ENCODE measurements around the gene HAUS7.
A peak's percentile ranks its signal among the peaks of the same experiment; 100 is the strongest.
"Not testable (repeated sequence)": the region's sequence is repeated elsewhere in the genome, so short reads cannot be mapped to it uniquely, and the experiment has no call there.

The HAUS7 gene

GRCh38 chrX:153408871-153409351, 61.5 kb downstream of the HAUS7 start:
- no peak for DNase-seq (ENCODE audit: low spot score)

DNA sequence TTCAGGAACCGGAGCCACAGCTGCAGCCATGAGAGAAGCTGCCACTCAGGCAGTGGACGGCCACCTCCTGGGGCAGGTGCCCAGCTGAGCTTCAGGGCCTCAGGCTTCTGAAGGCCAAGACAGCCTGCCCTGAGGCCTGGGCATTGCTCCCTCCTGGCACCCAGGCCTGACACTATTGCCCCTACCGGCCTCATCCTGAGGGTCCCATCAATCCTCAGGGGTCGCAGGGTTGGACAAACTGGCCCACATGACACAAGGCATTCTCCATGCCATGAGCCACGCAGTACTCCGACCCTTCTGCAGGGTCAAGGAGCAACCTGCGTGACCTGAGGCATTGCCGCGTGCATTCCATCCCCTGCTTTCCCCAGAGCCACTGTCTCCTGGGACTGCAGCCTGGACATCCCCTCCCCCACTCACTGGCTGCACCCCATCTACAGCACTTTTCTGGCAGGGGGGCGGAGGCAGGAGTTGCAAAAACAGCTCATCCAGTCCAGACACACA, 62.1 kb downstream of the HAUS7 start:
- DNase-seq (ENCODE audit: low spot score): no peak

DNA sequence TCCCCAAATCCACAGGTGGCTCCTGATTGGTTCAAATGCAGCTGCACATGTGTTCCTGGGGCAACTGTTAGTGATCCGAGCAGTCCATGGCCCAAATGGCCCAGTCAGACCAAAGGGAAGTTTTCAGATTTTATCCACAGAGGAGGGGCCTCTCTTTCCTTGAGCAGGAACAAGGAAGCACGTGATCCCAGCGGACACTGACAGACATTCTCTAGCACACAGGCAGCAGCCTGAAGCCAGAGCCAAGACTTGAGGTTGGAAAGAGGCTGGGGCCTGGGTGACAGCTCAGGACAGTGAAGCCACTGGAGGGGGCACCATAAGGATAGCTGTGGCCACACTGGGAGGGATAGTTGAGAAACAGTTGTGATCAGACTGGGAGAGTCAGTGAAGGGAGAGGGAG, 62.6 kb downstream of the HAUS7 start:
- DNase-seq (ENCODE audit: low spot score): no peak

DNA sequence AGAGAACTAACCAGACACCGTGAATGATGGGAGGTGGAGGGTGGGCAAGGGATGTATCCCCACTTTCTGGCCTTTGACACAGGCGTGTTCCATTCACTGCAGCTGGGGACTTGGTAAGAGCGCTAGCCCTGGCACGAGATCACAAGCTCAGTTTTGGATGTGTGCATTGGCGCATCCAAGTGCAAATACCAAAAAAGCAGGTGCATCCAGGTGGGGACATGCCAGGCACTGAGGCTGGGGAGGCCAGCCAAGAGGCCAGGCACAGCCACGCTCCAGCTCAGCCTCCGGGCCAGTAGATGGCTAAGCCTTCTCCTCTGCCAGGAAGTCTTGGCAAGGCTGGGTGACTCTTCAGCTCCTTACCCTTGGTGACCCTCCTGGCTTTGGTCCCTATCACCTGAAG, 63.5 kb downstream of the HAUS7 start:
- no peak for DNase-seq (ENCODE audit: low spot score)

GRCh38 chrX:153406011-153406410, 64.4 kb downstream of the HAUS7 start:
- no peak for DNase-seq (ENCODE audit: low spot score)

- DNase-seq (ENCODE audit: low spot score): no peak
Measured at GRCh38 chrX:153405426-153405825, 65.0 kb downstream of the HAUS7 start.

DNA sequence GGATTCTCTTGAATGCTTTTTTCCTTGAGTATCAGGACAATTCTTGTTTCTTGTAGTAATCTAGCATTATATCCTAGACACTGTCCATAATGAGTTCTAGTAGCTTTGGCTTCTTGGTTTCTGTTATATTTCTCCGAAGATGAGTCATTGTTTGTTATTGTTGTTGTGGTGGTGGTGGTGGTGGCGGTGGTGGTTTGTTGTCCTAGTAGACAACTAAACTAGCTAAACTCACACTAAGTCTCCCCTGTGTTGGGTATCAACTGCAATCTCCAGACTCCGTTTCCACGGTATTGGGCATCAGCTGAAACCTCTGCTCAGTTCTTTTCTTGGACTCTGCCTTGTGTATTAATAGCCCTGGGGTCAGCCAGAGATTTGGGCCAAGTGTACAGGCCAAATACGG, 66.0 kb downstream of the HAUS7 start:
- DNase-seq (ENCODE audit: low spot score): not testable (repeated sequence)

- DNase-seq (ENCODE audit: low spot score): no peak
Measured at GRCh38 chrX:153401133-153401764, 69.1 kb downstream of the HAUS7 start, which contains the start of gene PNMA6E. PNMA6E (minus strand) TSS chrX:153401350; CDS start chrX:153398849, 2,501 bp downstream.

GRCh38 chrX:153400146-153401132, 69.9 kb downstream of the HAUS7 start:
- peak; percentile 79 for DNase-seq (ENCODE audit: low spot score)

- no peak for DNase-seq (ENCODE audit: low spot score)
Measured at GRCh38 chrX:153398275-153398960, 72.0 kb downstream of the HAUS7 start.

All from AG08396 (cell line).